ENCODE results near the gene WDR33. TPM values are rescaled to one million over a fixed set of nuclear protein-coding genes. Genes with fewer than 3 reads are reported as not detected.

WDR33 gene
- total and polyA plus RNA-seq, 2 experiments from 2014 or later, result 16.9 to 43.8 TPM

DNA sequence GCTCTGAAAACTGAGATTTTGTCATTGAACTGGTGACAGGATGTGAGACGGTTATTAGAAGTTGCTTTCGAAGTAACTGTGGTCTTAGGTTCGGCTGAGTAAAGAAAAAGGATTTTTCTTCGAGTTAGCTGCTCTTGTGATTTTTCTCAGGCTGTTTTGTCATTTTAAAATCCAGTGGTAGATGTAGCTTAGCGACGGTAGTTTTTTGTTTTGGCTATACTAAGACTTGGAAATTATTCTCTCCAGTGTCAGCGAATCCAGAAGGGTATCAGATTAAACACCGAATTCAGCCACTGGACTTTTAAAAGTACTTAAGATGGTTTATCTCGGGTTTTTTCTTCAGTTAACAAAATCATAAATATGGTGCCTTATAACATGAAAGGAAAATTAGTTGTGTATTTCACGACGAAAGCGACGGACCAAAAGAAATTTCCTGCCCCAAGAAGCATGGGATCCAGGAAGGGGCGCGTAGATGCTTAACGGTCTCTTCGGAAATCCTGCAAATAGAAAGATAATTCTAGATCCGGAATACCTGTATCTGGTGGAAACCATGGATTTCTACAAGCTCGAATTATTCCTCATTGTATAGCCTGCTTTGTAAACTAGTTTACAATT, 108.5 kb downstream of the WDR33 start:
- H2AFZ ChIP-seq, result peak overlapping the region; percentile 62
- H3K9me3 ChIP-seq (ENCODE audit: low read depth), result no peaks in the 10 kb centered on the region
- H3K9ac ChIP-seq, result peak overlapping the region; percentile 85
- no peaks in the 10 kb centered on the region for H3K27me3 ChIP-seq (replicated peaks; ENCODE audit: insufficient read depth)
- in situ Hi-C loops (cut with MboI), result no loop called here
- peaks cover 33% of the 10 kb centered on the region for H3F3A ChIP-seq (ENCODE audit: insufficient read depth)
- WGBS, 2 experiments (ENCODE audit: low coverage in 1 of 2, low lambda C conversion rate in 2 of 2, missing lambda C conversion rate in 2 of 2), result 55 to 57% methylated on average over 19 of the region's 19 CpGs
- peak overlapping the region; percentile 71 for H3K4me3 ChIP-seq
- no peaks in the 10 kb centered on the region for H3K36me3 ChIP-seq (ENCODE audit: low read depth)
- H3K9me2 ChIP-seq (ENCODE audit: insufficient read depth), result no peaks in the 10 kb centered on the region
- H3K27ac ChIP-seq, result peak overlapping the region; percentile 91
- peak overlapping the region; percentile 90 for H3K4me2 ChIP-seq (ENCODE audit: unreplicated experiment)
- TF ChIP-seq EZH2phosphoT487 (IDR thresholded peaks at IDR 0.05; ENCODE audit: insufficient read depth, low read depth) (no peak), EZH2 (IDR thresholded peaks at IDR 0.05; ENCODE audit: insufficient read depth, poor library complexity, severe bottlenecking) (no peak)
- H3K4me1 ChIP-seq (ENCODE audit: insufficient read depth), result peaks cover 36% of the 10 kb centered on the region
- peaks cover 26% of the 10 kb centered on the region for H3K79me2 ChIP-seq (ENCODE audit: insufficient read depth)
- no peaks in the 10 kb centered on the region for H4K20me1 ChIP-seq (ENCODE audit: insufficient read depth)
- DNase-seq, result no peak

DNA sequence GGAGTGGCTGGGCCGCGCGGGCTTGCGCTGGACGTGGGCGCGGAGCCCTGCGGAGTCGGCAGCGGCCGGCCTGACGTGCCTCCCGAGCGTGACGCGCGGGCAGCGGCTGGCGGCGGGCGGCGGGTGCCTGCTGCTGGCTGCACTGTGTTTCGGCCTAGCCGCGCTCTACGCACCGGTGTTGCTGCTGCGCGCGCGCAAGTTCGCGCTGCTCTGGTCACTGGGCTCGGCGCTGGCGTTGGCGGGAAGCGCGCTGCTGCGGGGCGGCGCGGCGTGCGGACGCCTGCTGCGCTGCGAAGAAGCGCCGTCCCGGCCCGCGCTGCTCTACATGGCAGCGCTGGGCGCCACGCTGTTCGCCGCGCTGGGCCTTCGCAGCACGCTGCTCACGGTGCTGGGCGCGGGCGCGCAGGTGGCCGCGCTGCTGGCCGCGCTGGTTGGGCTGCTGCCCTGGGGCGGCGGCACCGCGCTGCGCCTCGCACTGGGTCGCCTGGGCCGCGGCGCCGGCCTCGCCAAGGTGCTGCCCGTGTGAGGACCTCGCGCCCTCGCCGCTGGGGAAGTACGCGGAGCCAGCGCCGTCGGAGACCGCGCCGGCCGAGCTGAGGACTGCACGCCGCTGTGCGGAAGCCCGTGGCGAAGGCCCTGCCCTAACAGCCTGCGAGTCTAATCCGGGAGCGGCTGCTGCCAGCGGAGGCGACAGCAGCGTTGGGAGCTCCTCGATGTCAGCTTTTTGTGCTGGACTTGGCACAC, 109.1 kb downstream of the WDR33 start:
- WGBS, 2 experiments (ENCODE audit: low coverage in 1 of 2, low lambda C conversion rate in 2 of 2, missing lambda C conversion rate in 2 of 2), result 1 to 2% methylated on average over 62 to 81 of the region's 108 CpGs
- Histone ChIP-seq H4K20me1 (ENCODE audit: insufficient read depth) (no peaks in the 10 kb centered on the region), H3K27me3 (replicated peaks; ENCODE audit: insufficient read depth) (no peaks in the 10 kb centered on the region), H3K36me3 (ENCODE audit: low read depth) (no peaks in the 10 kb centered on the region), H2AFZ (peak overlapping the region; percentile 86), H3K9ac (peak overlapping the region; percentile 85), H3K79me2 (ENCODE audit: insufficient read depth) (peaks cover 26% of the 10 kb centered on the region), H3K4me3 (peak overlapping the region; percentile 71), H3K4me1 (ENCODE audit: insufficient read depth) (peaks cover 36% of the 10 kb centered on the region), H3F3A (ENCODE audit: insufficient read depth) (peaks cover 33% of the 10 kb centered on the region), H3K27ac (peak overlapping the region; percentile 91), H3K4me2 (ENCODE audit: unreplicated experiment) (peak overlapping the region; percentile 90), H3K9me2 (ENCODE audit: insufficient read depth) (no peaks in the 10 kb centered on the region), H3K9me3 (ENCODE audit: low read depth) (no peaks in the 10 kb centered on the region)
- no peak for TF ChIP-seq EZH2phosphoT487 (IDR thresholded peaks at IDR 0.05; ENCODE audit: insufficient read depth, low read depth)
- TF ChIP-seq EZH2 (IDR thresholded peaks at IDR 0.05; ENCODE audit: insufficient read depth, poor library complexity, severe bottlenecking), result no peak
- peak; percentile 92 for DNase-seq
- in situ Hi-C loops (cut with MboI), result no loop called here

DNA sequence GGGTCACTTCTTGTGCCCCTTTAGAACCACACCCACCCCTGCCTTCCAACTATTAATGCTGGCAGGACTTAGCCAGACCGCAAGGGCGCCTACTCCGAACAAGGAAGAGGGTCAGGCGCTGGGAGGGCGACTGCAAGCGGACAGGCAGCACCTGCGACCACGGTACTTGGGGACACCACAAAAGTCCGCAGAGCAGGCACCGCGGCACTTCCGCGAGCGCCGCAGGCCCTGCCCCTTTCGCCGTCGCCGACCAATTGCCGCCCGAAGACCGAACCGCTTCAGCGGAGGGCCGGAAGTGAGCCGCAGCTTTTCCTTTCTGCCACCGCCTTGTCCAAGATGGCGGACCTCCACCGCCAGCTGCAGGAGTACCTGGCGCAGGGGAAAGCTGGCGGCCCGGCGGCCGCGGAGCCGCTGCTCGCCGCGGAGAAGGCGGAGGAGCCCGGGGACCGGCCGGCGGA, 109.7 kb downstream of the WDR33 start, which contains the start of gene SFT2D3:
SFT2D3 (plus strand) TSS at position 305 of the 458 bp plus-strand sequence; CDS start at position 337, 32 bp downstream.
- H2AFZ ChIP-seq, result peak within 1 kb of the TSS; percentile 86
- peak within 1 kb of the TSS; percentile 90 for H3K4me2 ChIP-seq (ENCODE audit: unreplicated experiment)
- H3K27me3 ChIP-seq (replicated peaks; ENCODE audit: insufficient read depth), result no peaks in the 10 kb centered on the region
- peak within 1 kb of the TSS; percentile 91 for H3K27ac ChIP-seq
- H3K9ac ChIP-seq, result peak within 1 kb of the TSS; percentile 85
- peaks cover 36% of the 10 kb centered on the region for H3K4me1 ChIP-seq (ENCODE audit: insufficient read depth)
- DNase-seq, result peak; percentile 96
- 1 to 2% methylated on average over 38 to 44 of the region's 44 CpGs for WGBS, 2 experiments (ENCODE audit: low coverage in 1 of 2, low lambda C conversion rate in 2 of 2, missing lambda C conversion rate in 2 of 2)
- H3K79me2 ChIP-seq (ENCODE audit: insufficient read depth), result peaks cover 26% of the 10 kb centered on the region
- in situ Hi-C loops (cut with MboI), result no loop called here
- no peaks in the 10 kb centered on the region for H3K9me2 ChIP-seq (ENCODE audit: insufficient read depth)
- H4K20me1 ChIP-seq (ENCODE audit: insufficient read depth), result no peaks in the 10 kb centered on the region
- peak within 1 kb of the TSS; percentile 71 for H3K4me3 ChIP-seq
- H3F3A ChIP-seq (ENCODE audit: insufficient read depth), result peaks cover 31% of the 10 kb centered on the region
- H3K36me3 ChIP-seq (ENCODE audit: low read depth), result no peaks in the 10 kb centered on the region
- TF ChIP-seq EZH2 (IDR thresholded peaks at IDR 0.05; ENCODE audit: insufficient read depth, poor library complexity, severe bottlenecking), result no peak
- TF ChIP-seq EZH2phosphoT487 (IDR thresholded peaks at IDR 0.05; ENCODE audit: insufficient read depth, low read depth), result no peak
- H3K9me3 ChIP-seq (ENCODE audit: low read depth), result no peaks in the 10 kb centered on the region

DNA sequence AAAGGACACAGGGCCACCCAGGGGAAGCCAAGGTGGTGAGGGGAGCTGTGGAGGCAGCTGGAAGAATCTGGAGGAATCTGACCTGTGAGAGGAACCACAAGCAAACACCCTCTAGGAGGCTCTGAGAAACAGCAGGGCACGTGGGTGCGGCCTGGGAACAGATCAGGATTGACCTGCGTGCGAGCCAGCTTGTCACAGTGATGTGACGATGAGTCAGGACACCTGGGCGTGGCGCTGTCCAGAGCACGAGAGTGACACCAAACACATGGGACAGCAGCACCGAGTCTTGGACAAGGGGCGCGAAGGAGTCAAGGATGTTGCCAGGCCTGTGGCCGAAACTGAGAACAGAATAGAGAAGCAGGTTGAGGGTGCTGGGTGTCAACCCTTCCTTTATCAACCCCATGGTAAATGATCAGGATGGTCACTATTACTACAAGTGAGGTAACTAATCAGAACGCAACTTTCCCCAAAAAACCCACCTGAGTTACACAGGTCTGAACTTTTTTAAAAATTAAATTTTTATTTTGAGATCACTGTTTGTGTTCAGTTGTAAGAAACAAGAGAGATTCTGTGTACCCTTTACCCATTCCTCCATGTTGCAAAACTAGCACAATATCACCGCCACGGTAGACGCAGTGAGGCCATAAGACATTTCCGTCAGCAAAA, 110.3 kb downstream of the WDR33 start:
- H4K20me1 ChIP-seq (ENCODE audit: insufficient read depth), result no peaks in the 10 kb centered on the region
- H3K36me3 ChIP-seq (ENCODE audit: low read depth), result no peaks in the 10 kb centered on the region
- no peaks in the 10 kb centered on the region for H3K27me3 ChIP-seq (replicated peaks; ENCODE audit: insufficient read depth)
- H3F3A ChIP-seq (ENCODE audit: insufficient read depth), result peaks cover 25% of the 10 kb centered on the region
- peak overlapping the region; percentile 86 for H2AFZ ChIP-seq
- peaks cover 33% of the 10 kb centered on the region for H3K4me1 ChIP-seq (ENCODE audit: insufficient read depth)
- in situ Hi-C loops (cut with MboI), result no loop called here
- whole genome bisulfite sequencing, 2 experiments (ENCODE audit: low coverage in 1 of 2, low lambda C conversion rate in 2 of 2, missing lambda C conversion rate in 2 of 2), result 53 to 56% methylated on average over 17 of the region's 17 CpGs
- H3K9ac ChIP-seq, result peak overlapping the region; percentile 85
- H3K9me3 ChIP-seq (ENCODE audit: low read depth), result no peaks in the 10 kb centered on the region
- no peaks in the 10 kb centered on the region for H3K9me2 ChIP-seq (ENCODE audit: insufficient read depth)
- peak overlapping the region; percentile 71 for H3K4me3 ChIP-seq
- H3K27ac ChIP-seq, result peak overlapping the region; percentile 91
- H3K79me2 ChIP-seq (ENCODE audit: insufficient read depth), result peaks cover 26% of the 10 kb centered on the region
- peak overlapping the region; percentile 90 for H3K4me2 ChIP-seq (ENCODE audit: unreplicated experiment)
- TF ChIP-seq EZH2phosphoT487 (IDR thresholded peaks at IDR 0.05; ENCODE audit: insufficient read depth, low read depth) (no peak), EZH2 (IDR thresholded peaks at IDR 0.05; ENCODE audit: insufficient read depth, poor library complexity, severe bottlenecking) (no peak)
- peak; percentile 21 for DNase-seq

Measured in GM23248 (cell line).